MM.1S (cell line): Measurements from ENCODE around the gene SSNA1.

Experiments used
- DNase-seq: peaks from one replicate; pipeline ENCODE4 v3.0.0-alpha.2; 2015
- H2AFZ ChIP-seq: fragments of 300-600 bp; sonication (generic); 2 replicates; pipeline ENCODE4 v1.6.0; 2016; ENCODE audit warnings: antibody characterized with exemption, low read length
- H3F3A ChIP-seq: fragments of 300-600 bp; sonication (generic); 2 replicates; pipeline ENCODE4 v1.6.1; 2016; ENCODE audit warnings: mild to moderate bottlenecking, antibody characterized with exemption, low read length, moderate library complexity, mixed read lengths; ENCODE audit not compliant: insufficient read depth
- H3K27ac ChIP-seq: fragments of 300-600 bp; sonication (generic); 2 replicates; pipeline ENCODE4 v1.5.1; 2016; ENCODE audit warnings: mild to moderate bottlenecking, low read length
- H3K27me3 ChIP-seq: fragments of 300-600 bp; sonication (generic); replicated peaks from 2 replicates; pipeline ENCODE4 v1.6.0; 2016; ENCODE audit warnings: low read length; ENCODE audit not compliant: insufficient read depth
- H3K36me3 ChIP-seq: fragments of 300-600 bp; sonication (generic); replicated peaks from 2 replicates; pipeline ENCODE4 v1.6.1; 2016; ENCODE audit warnings: mild to moderate bottlenecking, low read length, mixed read lengths; ENCODE audit not compliant: insufficient read depth
- H3K4me1 ChIP-seq: fragments of 300-600 bp; sonication (generic); 2 replicates; pipeline ENCODE4 v1.6.1; 2016; ENCODE audit warnings: low read length, mixed read lengths
- H3K4me2 ChIP-seq: fragments of 300-600 bp; sonication (generic); 2 replicates; pipeline ENCODE4 v1.6.0; 2016; ENCODE audit warnings: low read depth, low read length
- H3K4me3 ChIP-seq: fragments of 300-600 bp; sonication (generic); 2 replicates; pipeline ENCODE4 v1.5.1; 2016; ENCODE audit warnings: low read length, mixed read lengths
- H3K79me2 ChIP-seq: fragments of 300-600 bp; sonication (generic); 2 replicates; pipeline ENCODE4 v1.6.1; 2016; ENCODE audit warnings: mixed run types, low read length, mixed read lengths
- H3K9ac ChIP-seq: fragments of 300-600 bp; sonication (generic); 2 replicates; pipeline ENCODE4 v1.6.1; 2016; ENCODE audit warnings: low read length, mixed read lengths
- H3K9me2 ChIP-seq: fragments of 300-600 bp; sonication (generic); replicated peaks from 2 replicates; pipeline ENCODE4 v1.6.1; 2016; ENCODE audit warnings: mild to moderate bottlenecking, low read length, mixed read lengths; ENCODE audit not compliant: insufficient read depth
- H3K9me3 ChIP-seq: fragments of 300-600 bp; sonication (generic); replicated peaks from 2 replicates; pipeline ENCODE4 v1.6.1; 2016; ENCODE audit warnings: mild to moderate bottlenecking, low read length, mixed read lengths; ENCODE audit not compliant: insufficient read depth
- H4K20me1 ChIP-seq: fragments of 300-600 bp; sonication (generic); 2 replicates; pipeline ENCODE4 v1.6.1; 2016; ENCODE audit warnings: mild to moderate bottlenecking, low read length, moderate library complexity, mixed read lengths; ENCODE audit not compliant: insufficient read depth
- CTCF ChIP-seq: fragments of 300-600 bp; sonication (generic); IDR thresholded peaks from 2 replicates; pipeline ENCODE4 v1.5.1; 2016; ENCODE audit warnings: antibody characterized with exemption, low read length, mixed read lengths
- EZH2 ChIP-seq: fragments of 300-600 bp; sonication (generic); optimal IDR thresholded peaks from 2 replicates; pipeline ENCODE3; 2017; ENCODE audit warnings: low read depth, mild to moderate bottlenecking, antibody characterized with exemption, low read length, mixed read lengths
- EZH2phosphoT487 ChIP-seq: fragments of 300-600 bp; sonication (generic); IDR thresholded peaks from 2 replicates; pipeline ENCODE4 v1.6.1; 2018; ENCODE audit warnings: antibody characterized with exemption, low read length

The SSNA1 gene

GRCh38 chr9:137212520-137212919 lies 24.0 kb downstream of the SSNA1 start:
- H3K4me3 ChIP-seq = no peak overlapping the region
- H3K4me2 ChIP-seq = no peak overlapping the region
- no peaks in the 10 kb centered on the region for H3K9me2 ChIP-seq
- no peaks in the 10 kb centered on the region for H3K4me1 ChIP-seq
- no peak overlapping the region for H2AFZ ChIP-seq
- no peak overlapping the region for H3K27ac ChIP-seq
- H3K27me3 ChIP-seq = no peaks in the 10 kb centered on the region
- no peak for TF ChIP-seq EZH2
- TF ChIP-seq CTCF = no peak
- TF ChIP-seq EZH2phosphoT487 = no peak
- H3K9me3 ChIP-seq = no peaks in the 10 kb centered on the region
- H3K36me3 ChIP-seq = no peaks in the 10 kb centered on the region
- no peaks in the 10 kb centered on the region for H3F3A ChIP-seq
- no peaks in the 10 kb centered on the region for H4K20me1 ChIP-seq
- peaks cover 1% of the 10 kb centered on the region; the same call in 1 of the 2 replicates for H3K79me2 ChIP-seq
- H3K9ac ChIP-seq = no peak overlapping the region
- no peak for DNase-seq

DNA sequence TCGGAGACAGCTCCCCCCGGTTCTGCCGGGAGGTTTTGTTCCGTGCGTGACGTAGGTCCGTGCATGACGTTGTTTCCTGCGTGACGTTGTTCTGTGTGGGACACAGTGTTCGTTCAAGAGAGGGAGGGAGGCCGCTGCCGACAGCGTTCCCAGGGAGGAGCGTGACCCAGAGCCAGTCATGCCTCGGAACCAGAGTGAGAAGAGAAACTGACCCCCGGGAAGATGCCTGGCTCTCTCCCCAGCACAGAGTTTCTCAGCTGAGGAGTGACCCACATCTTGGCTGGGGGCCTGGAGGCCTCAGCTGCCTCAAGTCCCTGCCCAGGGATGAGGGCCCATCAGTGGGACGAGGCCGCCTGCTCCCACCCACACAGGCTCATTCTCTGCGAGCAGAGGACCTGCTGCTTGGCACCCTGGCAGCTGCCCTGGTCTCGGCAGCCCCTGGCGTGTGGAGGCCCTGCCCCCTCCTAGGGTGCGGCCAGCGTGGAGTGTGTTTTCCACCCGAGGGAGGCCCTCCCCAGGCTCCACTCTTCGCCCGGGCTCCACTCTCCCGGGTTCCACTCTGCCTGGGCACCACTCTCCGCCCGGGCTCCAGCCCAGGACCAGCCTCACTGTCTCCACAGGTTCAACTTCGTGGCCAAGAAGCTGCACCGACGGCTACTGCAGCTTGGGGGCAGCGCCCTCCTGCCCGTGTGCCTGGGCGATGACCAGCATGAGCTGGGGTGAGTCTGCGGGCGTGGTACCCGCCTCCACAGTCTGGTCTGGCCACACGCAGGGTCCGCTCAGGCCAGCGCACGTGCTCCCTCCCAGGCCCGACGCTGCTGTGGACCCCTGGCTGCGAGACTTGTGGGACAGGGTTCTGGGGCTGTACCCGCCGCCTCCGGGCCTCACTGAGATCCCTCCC lies 24.9 kb downstream of the SSNA1 start:
- H3K9me3 ChIP-seq = no peaks in the 10 kb centered on the region
- no peaks in the 10 kb centered on the region for H3K36me3 ChIP-seq
- DNase-seq = no peak
- no peaks in the 10 kb centered on the region for H3K4me1 ChIP-seq
- H3K9me2 ChIP-seq = no peaks in the 10 kb centered on the region
- H3K4me3 ChIP-seq = no peak overlapping the region
- no peak overlapping the region for H2AFZ ChIP-seq
- H3K4me2 ChIP-seq = no peak overlapping the region
- no peaks in the 10 kb centered on the region for H3F3A ChIP-seq
- no peaks in the 10 kb centered on the region for H3K27me3 ChIP-seq
- H3K9ac ChIP-seq = no peak overlapping the region
- H3K27ac ChIP-seq = no peak overlapping the region
- H3K79me2 ChIP-seq = no peaks in the 10 kb centered on the region
- TF ChIP-seq EZH2 (no peak), EZH2phosphoT487 (no peak), CTCF (no peak)
- H4K20me1 ChIP-seq = no peaks in the 10 kb centered on the region

DNA sequence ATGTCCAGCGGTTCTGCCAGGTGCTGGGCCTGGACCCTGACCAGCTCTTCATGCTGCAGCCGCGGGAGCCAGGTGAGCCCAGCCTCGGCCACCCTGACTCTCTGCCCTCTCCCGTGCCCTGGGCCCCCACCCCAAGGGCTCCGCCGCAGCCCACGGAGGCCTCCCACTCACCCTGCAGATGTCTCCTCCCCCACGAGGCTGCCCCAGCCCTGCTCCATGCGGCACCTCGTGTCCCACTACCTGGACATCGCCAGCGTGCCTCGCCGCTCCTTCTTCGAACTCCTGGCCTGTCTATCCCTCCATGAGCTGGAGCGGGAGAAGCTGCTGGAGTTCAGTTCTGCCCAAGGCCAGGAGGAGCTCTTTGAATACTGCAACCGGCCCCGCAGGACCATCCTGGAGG lies 26.1 kb downstream of the SSNA1 start:
- Histone ChIP-seq H3K9me3 (no peaks in the 10 kb centered on the region), H3K4me1 (no peaks in the 10 kb centered on the region), H3F3A (no peaks in the 10 kb centered on the region), H3K9me2 (no peaks in the 10 kb centered on the region), H4K20me1 (no peaks in the 10 kb centered on the region), H3K36me3 (no peaks in the 10 kb centered on the region), H3K27me3 (no peaks in the 10 kb centered on the region), H3K27ac (no peak overlapping the region), H3K9ac (no peak overlapping the region), H3K4me3 (no peak overlapping the region), H3K4me2 (no peak overlapping the region), H2AFZ (no peak overlapping the region), H3K79me2 (no peaks in the 10 kb centered on the region)
- no peak for DNase-seq
- no peak for TF ChIP-seq EZH2
- TF ChIP-seq CTCF = no peak
- TF ChIP-seq EZH2phosphoT487 = no peak
